ENCODE results near the gene LIPC. TPM values are rescaled to one million over a fixed set of nuclear protein-coding genes. Genes with fewer than 3 reads are reported as not detected.

LIPC gene
- polyA plus RNA-seq, 3 donors = 0.37 TPM; not detected in 2

GRCh38 chr15:58399739-58400138 is 32.1 kb upstream of the LIPC start:
- Histone ChIP-seq H3K27ac (ENCODE audit: low read depth in 1 of 2, low read length in 2 of 2) (no peak overlapping the region), H3K4me1 (ENCODE audit: control insufficient read depth in 1 of 2, insufficient read depth in 2 of 2, low read length in 2 of 2) (no peaks in the 10 kb centered on the region), H4K20me1 (ENCODE audit: insufficient read depth, low read length) (no peaks in the 10 kb centered on the region), H3K9me3 (replicated peaks in 1 of 2; ENCODE audit: control insufficient read depth in 1 of 2, insufficient read depth in 1 of 2, low read length in 2 of 2) (no peaks in the 10 kb centered on the region), H3K36me3 (replicated peaks in 1 of 2; ENCODE audit: control insufficient read depth in 1 of 2, insufficient read depth in 2 of 2, low read length in 2 of 2) (no peaks in the 10 kb centered on the region), H3K4me2 (replicated peaks; ENCODE audit: extremely low read depth, low read length, poor library complexity, severe bottlenecking) (no peak overlapping the region), H2AFZ (ENCODE audit: insufficient read depth, low read depth, low read length, poor library complexity, severe bottlenecking) (no peak overlapping the region), H3K79me2 (ENCODE audit: insufficient read depth, low read length) (no peaks in the 10 kb centered on the region), H3K9ac (ENCODE audit: insufficient read depth, low read length, poor library complexity, severe bottlenecking) (no peak overlapping the region), H3K4me3 (replicated peaks in 1 of 3; ENCODE audit: low read depth in 2 of 3, low read length in 3 of 3) (no peak overlapping the region), H3K27me3 (ENCODE audit: control insufficient read depth in 2 of 2, insufficient read depth in 2 of 2, low read length in 2 of 2) (no peaks in the 10 kb centered on the region)
- no peak for TF ChIP-seq CTCF (IDR thresholded peaks at IDR 0.05)
- H3K9me3 Mint-ChIP-seq = peaks cover 0 to 3% (median 0%) of the 10 kb centered on the region in 7 donors
- H3K36me3 Mint-ChIP-seq = peaks cover 0 to 1% of the 10 kb centered on the region in 2 donors
- no peak for DNase-seq
- no peaks in the 10 kb centered on the region for H3K27me3 Mint-ChIP-seq (ENCODE audit: low read depth in 3 of 3)
- no peak overlapping the region for H3K27ac Mint-ChIP-seq
- intact Hi-C loops (cut with micrococcal nuclease) = no loop called here
- peaks cover 3% of the 10 kb centered on the region for H3K4me1 Mint-ChIP-seq
- no CpG with 5 or more reads among the region's 4 CpGs for WGBS (ENCODE audit: insufficient coverage)
- no peak overlapping the region for H3K4me3 Mint-ChIP-seq

- H3K9ac ChIP-seq (ENCODE audit: insufficient read depth, low read length, poor library complexity, severe bottlenecking) = no peak overlapping the region
- H4K20me1 ChIP-seq (ENCODE audit: insufficient read depth, low read length) = no peaks in the 10 kb centered on the region
- H3K4me1 Mint-ChIP-seq = peaks cover 3% of the 10 kb centered on the region
- H3K36me3 Mint-ChIP-seq = peaks cover 0 to 1% of the 10 kb centered on the region in 2 donors
- no peak overlapping the region for H3K27ac ChIP-seq (ENCODE audit: low read depth in 1 of 2, low read length in 2 of 2)
- intact Hi-C loops (cut with micrococcal nuclease) = no loop called here
- WGBS (ENCODE audit: insufficient coverage) = 67% methylated on average over 3 of the region's 6 CpGs
- H3K4me1 ChIP-seq (ENCODE audit: control insufficient read depth in 1 of 2, insufficient read depth in 2 of 2, low read length in 2 of 2) = no peaks in the 10 kb centered on the region
- peaks cover 2 to 3% (median 2%) of the 10 kb centered on the region in 3 donors for H3K27me3 Mint-ChIP-seq (ENCODE audit: low read depth in 3 of 3)
- no peaks in the 10 kb centered on the region for H3K79me2 ChIP-seq (ENCODE audit: insufficient read depth, low read length)
- H2AFZ ChIP-seq (ENCODE audit: insufficient read depth, low read depth, low read length, poor library complexity, severe bottlenecking) = no peak overlapping the region
- H3K36me3 ChIP-seq (replicated peaks in 1 of 2; ENCODE audit: control insufficient read depth in 1 of 2, insufficient read depth in 2 of 2, low read length in 2 of 2) = no peaks in the 10 kb centered on the region
- no peak overlapping the region for H3K4me3 Mint-ChIP-seq
- H3K27me3 ChIP-seq (ENCODE audit: control insufficient read depth in 2 of 2, insufficient read depth in 2 of 2, low read length in 2 of 2) = no peaks in the 10 kb centered on the region
- no peak overlapping the region for H3K4me2 ChIP-seq (replicated peaks; ENCODE audit: extremely low read depth, low read length, poor library complexity, severe bottlenecking)
- TF ChIP-seq CTCF (IDR thresholded peaks at IDR 0.05) = no peak
- peaks cover 0 to 3% (median 0%) of the 10 kb centered on the region in 7 donors for H3K9me3 Mint-ChIP-seq
- no peak overlapping the region for H3K27ac Mint-ChIP-seq
- DNase-seq = no peak
- no peaks in the 10 kb centered on the region for H3K9me3 ChIP-seq (replicated peaks in 1 of 2; ENCODE audit: control insufficient read depth in 1 of 2, insufficient read depth in 1 of 2, low read length in 2 of 2)
- H3K4me3 ChIP-seq (replicated peaks in 1 of 3; ENCODE audit: low read depth in 2 of 3, low read length in 3 of 3) = no peak overlapping the region
These were observed 30.5 kb upstream of the LIPC start for GRCh38 chr15:58401276-58401675.

Data from CD14-positive monocyte (primary cell).